ENCODE results near the gene PPP1R16B.
"Not testable (repeated sequence)": the region's sequence is repeated elsewhere in the genome, so short reads cannot be mapped to it uniquely, and the experiment has no call there.

PPP1R16B gene

DNA sequence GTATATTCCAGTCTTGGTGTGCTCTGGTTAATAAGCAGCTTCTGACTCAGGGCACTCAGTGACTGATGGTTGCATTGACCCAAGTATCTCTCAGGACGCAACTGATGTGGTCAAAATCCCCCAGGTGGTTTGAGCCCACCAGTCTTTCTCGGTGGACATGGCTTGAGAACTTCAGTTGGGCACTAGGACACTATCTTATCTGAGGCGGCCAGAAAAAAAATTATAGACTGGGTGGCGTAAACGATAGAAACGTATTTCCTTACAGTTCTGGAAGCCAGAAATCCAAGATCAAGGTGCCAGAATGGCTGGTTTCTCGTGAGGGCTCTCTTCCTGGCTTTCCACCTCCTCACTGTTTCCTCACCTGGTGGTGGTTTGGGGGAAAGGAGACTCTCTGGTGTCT is 52.2 kb downstream of the PPP1R16B start:
- H3K4me3 ChIP-seq (replicated peaks; ENCODE audit: low read depth, low read length), result no peak overlapping the region
- TF ChIP-seq CTCF (IDR thresholded peaks at IDR 0.05; ENCODE audit: low read length, missing control alignments), result no peak
- DNase-seq (ENCODE audit: low read depth), result no peak

- no peak for TF ChIP-seq CTCF (IDR thresholded peaks at IDR 0.05; ENCODE audit: low read length, missing control alignments)
- DNase-seq (ENCODE audit: low read depth), result no peak
- no peak overlapping the region for H3K4me3 ChIP-seq (replicated peaks; ENCODE audit: low read depth, low read length)
Observed at GRCh38 chr20:38859070-38859690, 53.7 kb downstream of the PPP1R16B start.

DNA sequence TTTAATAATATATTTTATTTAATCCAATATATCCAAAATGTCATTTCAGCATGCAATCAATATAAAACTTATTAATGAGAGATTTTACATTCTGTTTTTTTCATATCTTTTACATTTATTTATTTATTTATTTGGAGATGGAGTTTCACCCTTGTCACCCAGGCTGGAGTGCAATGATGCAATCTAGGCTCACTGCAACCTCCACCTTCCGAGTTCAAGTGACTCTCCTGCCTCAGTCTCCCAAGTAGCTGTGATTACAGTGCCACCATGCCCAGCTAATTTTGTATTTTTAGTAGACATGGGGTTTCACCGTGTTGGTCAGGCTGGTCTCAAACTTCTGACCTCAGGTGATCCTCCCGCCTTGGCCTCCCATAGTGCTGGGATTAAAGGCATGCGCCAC is 54.4 kb downstream of the PPP1R16B start:
- H3K4me3 ChIP-seq (replicated peaks; ENCODE audit: low read depth, low read length); DNase-seq (ENCODE audit: low read depth): not testable (repeated sequence)

- no peak for DNase-seq (ENCODE audit: low read depth)
- no peak overlapping the region for H3K4me3 ChIP-seq (replicated peaks; ENCODE audit: low read depth, low read length)
- TF ChIP-seq CTCF (IDR thresholded peaks at IDR 0.05; ENCODE audit: low read length, missing control alignments), result no peak
Observed at GRCh38 chr20:38861071-38861401, 55.5 kb downstream of the PPP1R16B start.

GRCh38 chr20:38862226-38862625 is 56.7 kb downstream of the PPP1R16B start:
- no peak for TF ChIP-seq CTCF (IDR thresholded peaks at IDR 0.05; ENCODE audit: low read length, missing control alignments)
- H3K4me3 ChIP-seq (replicated peaks; ENCODE audit: low read depth, low read length), result no peak overlapping the region
- no peak for DNase-seq (ENCODE audit: low read depth)

DNA sequence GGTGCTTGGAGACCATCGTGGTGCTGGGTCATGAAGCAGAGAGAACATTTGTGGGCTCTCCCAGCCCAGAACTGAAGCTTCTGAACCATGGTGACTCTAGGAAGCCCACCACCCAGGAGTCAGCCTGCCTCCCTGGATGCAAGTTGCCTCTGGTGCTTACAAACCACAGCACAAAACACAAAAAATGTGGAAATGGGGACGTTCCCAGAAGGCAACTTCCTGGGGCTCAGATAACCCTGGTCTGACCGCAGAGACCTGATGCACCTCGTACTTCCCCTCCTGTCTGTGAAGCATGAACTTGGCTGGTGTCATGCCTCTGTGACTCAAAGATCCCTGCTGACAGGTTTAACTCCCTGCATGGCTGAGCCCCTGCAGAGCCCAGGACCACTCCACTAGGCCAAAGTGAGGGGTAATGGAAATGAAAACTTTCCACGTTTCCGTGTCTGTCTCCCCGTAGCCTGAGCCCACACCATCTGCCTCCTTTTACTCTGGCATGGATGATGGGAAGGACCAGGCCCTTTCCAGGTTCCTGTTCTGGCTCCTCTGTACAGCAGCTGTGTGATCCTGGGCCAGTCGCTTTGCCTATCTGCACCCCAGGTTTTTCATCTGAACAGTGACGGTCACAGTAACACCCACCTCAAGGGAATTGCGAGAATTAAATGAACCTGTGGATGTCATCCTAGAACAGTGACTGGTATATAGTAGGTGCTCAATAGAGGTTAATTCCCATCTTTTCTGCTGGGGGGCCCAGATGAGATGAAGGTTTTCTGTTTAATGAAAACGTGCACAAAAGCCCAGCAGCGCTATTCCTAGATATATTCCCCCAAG is 57.7 kb downstream of the PPP1R16B start:
- TF ChIP-seq CTCF (IDR thresholded peaks at IDR 0.05; ENCODE audit: low read length, missing control alignments), result no peak
- no peak for DNase-seq (ENCODE audit: low read depth)
- no peak overlapping the region for H3K4me3 ChIP-seq (replicated peaks; ENCODE audit: low read depth, low read length)

- no peak for TF ChIP-seq CTCF (IDR thresholded peaks at IDR 0.05; ENCODE audit: low read length, missing control alignments)
Observed at GRCh38 chr20:38864662-38865061, 59.2 kb downstream of the PPP1R16B start.

More at GRCh38 chr20:38864662-38865061, 59.2 kb downstream of the PPP1R16B start:
- no peak for DNase-seq (ENCODE audit: low read depth)
- no peak overlapping the region for H3K4me3 ChIP-seq (replicated peaks; ENCODE audit: low read depth, low read length)

All from fibroblast of pulmonary artery (primary cell).